ENCODE data around the gene ARMC2.

ARMC2 gene

GRCh38 chr6:109001291-109001894 lies 153.2 kb downstream of the ARMC2 start:
- Histone ChIP-seq H3K27ac (ENCODE audit: low read depth, low read length, poor library complexity, severe bottlenecking) (no peak overlapping the region), H3F3A (ENCODE audit: insufficient read depth, low read length) (no peaks in the 10 kb centered on the region), H3K9ac (ENCODE audit: low read length) (no peak overlapping the region), H3K4me1 (ENCODE audit: insufficient read depth, low read length, severe bottlenecking) (peaks cover 42% of the 10 kb centered on the region), H3K36me3 (ENCODE audit: insufficient read depth, low read length) (peaks cover 34% of the 10 kb centered on the region; the same call in 1 of the 2 replicates), H4K20me1 (ENCODE audit: insufficient read depth, low read length) (no peaks in the 10 kb centered on the region), H3K4me3 (ENCODE audit: low read depth, low read length, poor library complexity, severe bottlenecking) (no peak overlapping the region), H3K9me2 (ENCODE audit: low read depth, low read length) (no peaks in the 10 kb centered on the region), H3K4me2 (ENCODE audit: low read length) (no peak overlapping the region), H3K79me2 (ENCODE audit: insufficient read depth, low read length) (peaks cover 11% of the 10 kb centered on the region; the same call in 1 of the 2 replicates), H3K27me3 (ENCODE audit: insufficient read depth, low read length) (no peaks in the 10 kb centered on the region), H2AFZ (ENCODE audit: low read length) (no peak overlapping the region), H3K9me3 (ENCODE audit: low read length) (no peaks in the 10 kb centered on the region)
- TF ChIP-seq CTCF (IDR thresholded peaks at IDR 0.05; ENCODE audit: low read length) = no peak
- TF ChIP-seq EZH2 (IDR thresholded peaks at IDR 0.05; ENCODE audit: borderline replicate concordance, low read length) = no peak

DNA sequence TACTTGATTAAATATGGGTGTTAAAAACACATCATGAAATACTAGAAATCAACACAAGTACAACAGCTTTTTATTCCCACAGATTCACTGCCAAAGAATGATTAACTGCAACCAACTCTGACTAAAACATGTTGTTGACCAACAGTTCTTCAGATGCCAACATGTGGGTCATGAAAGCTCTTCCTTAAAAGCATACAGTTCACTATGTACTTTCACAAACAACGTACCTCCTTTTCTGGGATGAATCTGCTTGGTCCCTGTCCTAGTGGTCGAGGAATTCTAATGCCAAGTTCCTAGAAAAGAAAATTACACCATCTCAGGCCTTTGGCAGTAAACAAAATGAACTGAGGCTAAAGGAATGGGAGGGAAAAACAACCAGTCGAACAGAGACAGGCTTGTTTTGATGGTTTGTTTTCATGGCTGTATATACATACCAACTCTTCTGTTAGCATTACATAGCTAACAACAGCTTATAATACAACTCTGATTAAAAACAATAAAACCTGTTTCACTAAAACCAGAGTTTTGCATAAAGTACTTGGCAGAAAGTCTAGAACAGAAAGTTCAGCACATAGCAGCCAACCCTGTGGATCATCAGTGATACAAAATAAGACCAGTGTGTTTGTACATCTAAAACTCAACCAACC lies 154.0 kb downstream of the ARMC2 start:
- Histone ChIP-seq H4K20me1 (ENCODE audit: insufficient read depth, low read length) (no peaks in the 10 kb centered on the region), H3F3A (ENCODE audit: insufficient read depth, low read length) (no peaks in the 10 kb centered on the region), H3K9ac (ENCODE audit: low read length) (no peak overlapping the region), H3K9me2 (ENCODE audit: low read depth, low read length) (no peaks in the 10 kb centered on the region), H3K4me1 (ENCODE audit: insufficient read depth, low read length, severe bottlenecking) (peaks cover 49% of the 10 kb centered on the region), H2AFZ (ENCODE audit: low read length) (no peak overlapping the region), H3K4me2 (ENCODE audit: low read length) (no peak overlapping the region), H3K4me3 (ENCODE audit: low read depth, low read length, poor library complexity, severe bottlenecking) (no peak overlapping the region), H3K27me3 (ENCODE audit: insufficient read depth, low read length) (no peaks in the 10 kb centered on the region), H3K27ac (ENCODE audit: low read depth, low read length, poor library complexity, severe bottlenecking) (peak overlapping the region; percentile 24), H3K9me3 (ENCODE audit: low read length) (no peaks in the 10 kb centered on the region), H3K36me3 (ENCODE audit: insufficient read depth, low read length) (peaks cover 33% of the 10 kb centered on the region; the same call in 1 of the 2 replicates), H3K79me2 (ENCODE audit: insufficient read depth, low read length) (peaks cover 11% of the 10 kb centered on the region; the same call in 1 of the 2 replicates)
- TF ChIP-seq CTCF (IDR thresholded peaks at IDR 0.05; ENCODE audit: low read length) (no peak), EZH2 (IDR thresholded peaks at IDR 0.05; ENCODE audit: borderline replicate concordance, low read length) (no peak)

DNA sequence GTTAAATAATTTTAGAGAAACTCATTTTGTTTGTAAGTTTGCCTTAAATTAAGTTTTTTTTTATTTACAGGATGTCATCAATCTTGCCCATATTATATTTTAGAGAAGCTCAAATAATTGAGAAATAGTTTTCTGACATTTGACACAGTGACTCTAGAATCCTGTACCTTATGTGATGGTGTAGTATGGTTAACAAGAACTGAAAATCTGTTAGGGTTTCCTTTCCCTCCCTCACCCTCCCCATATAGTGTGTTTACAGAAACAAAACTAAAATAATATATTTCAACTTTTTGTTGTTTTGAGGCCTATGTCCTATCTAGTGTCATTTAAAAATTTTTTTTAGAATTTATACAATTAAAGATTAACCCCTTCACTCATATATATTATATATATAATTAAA lies 154.7 kb downstream of the ARMC2 start:
- H3K4me3 ChIP-seq (ENCODE audit: low read depth, low read length, poor library complexity, severe bottlenecking) = no peak overlapping the region
- H2AFZ ChIP-seq (ENCODE audit: low read length) = no peak overlapping the region
- H3K4me2 ChIP-seq (ENCODE audit: low read length) = no peak overlapping the region
- no peaks in the 10 kb centered on the region for H3K27me3 ChIP-seq (ENCODE audit: insufficient read depth, low read length)
- no peak overlapping the region for H3K9ac ChIP-seq (ENCODE audit: low read length)
- peaks cover 26% of the 10 kb centered on the region; the same call in 1 of the 2 replicates for H3K36me3 ChIP-seq (ENCODE audit: insufficient read depth, low read length)
- H3K27ac ChIP-seq (ENCODE audit: low read depth, low read length, poor library complexity, severe bottlenecking) = no peak overlapping the region
- H4K20me1 ChIP-seq (ENCODE audit: insufficient read depth, low read length) = no peaks in the 10 kb centered on the region
- H3F3A ChIP-seq (ENCODE audit: insufficient read depth, low read length) = no peaks in the 10 kb centered on the region
- no peaks in the 10 kb centered on the region for H3K9me3 ChIP-seq (ENCODE audit: low read length)
- no peaks in the 10 kb centered on the region for H3K9me2 ChIP-seq (ENCODE audit: low read depth, low read length)
- no peak for TF ChIP-seq CTCF (IDR thresholded peaks at IDR 0.05; ENCODE audit: low read length)
- no peak for TF ChIP-seq EZH2 (IDR thresholded peaks at IDR 0.05; ENCODE audit: borderline replicate concordance, low read length)
- peaks cover 11% of the 10 kb centered on the region; the same call in 1 of the 2 replicates for H3K79me2 ChIP-seq (ENCODE audit: insufficient read depth, low read length)
- peaks cover 56% of the 10 kb centered on the region for H3K4me1 ChIP-seq (ENCODE audit: insufficient read depth, low read length, severe bottlenecking)

Data from OCI-LY1 (cell line).